Measurements from ENCODE around the gene PLAC1.

DNA sequence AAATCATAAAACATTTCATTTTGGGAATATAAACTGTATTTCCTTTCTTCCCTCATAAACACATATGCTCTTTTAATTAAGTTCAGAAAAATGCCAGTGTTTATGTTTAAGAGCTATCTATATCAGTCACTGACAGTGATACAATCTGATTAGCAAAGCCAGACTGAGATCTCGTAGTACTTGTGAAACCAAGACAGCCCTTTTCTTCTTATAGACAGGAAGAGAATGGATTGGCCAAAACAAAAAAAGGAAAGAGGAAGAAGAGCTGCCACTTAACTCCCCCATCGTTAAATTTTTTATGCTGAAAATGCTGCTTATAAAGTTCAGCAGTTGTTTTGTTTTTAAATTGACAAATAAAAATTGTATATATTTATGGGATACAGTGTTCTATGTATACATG is 87.4 kb downstream of the PLAC1 start:
- TF ChIP-seq EZH2 (IDR thresholded peaks at IDR 0.05) = no peak
- no peak for TF ChIP-seq POLR2AphosphoS5 (IDR thresholded peaks at IDR 0.05; ENCODE audit: borderline replicate concordance, low read depth, low read length)

All from SK-N-MC (cell line).